Stimulated activated CD4-positive, alpha-beta T cell treated with anti-CD3 and anti-CD28 coated beads, Interleukin-2, amount 100 ng/mL, for 48 hours (primary cell): ENCODE data around the gene CDIPT.
"Not testable (repeated sequence)": the region's sequence is repeated elsewhere in the genome, so short reads cannot be mapped to it uniquely, and the experiment has no call there.

Experiments used
- DNase-seq, 2 donors: peaks; one replicate each; pipeline ENCODE4 v3.0.0-alpha.2; 2020

The CDIPT gene

GRCh38 chr16:29857133-29857760, 5.8 kb downstream of the CDIPT start:
- no peak for DNase-seq

- no peak for DNase-seq
Observed at GRCh38 chr16:29854520-29855100, 8.4 kb downstream of the CDIPT start.

- no peak for DNase-seq
Observed at GRCh38 chr16:29852654-29853053, 10.4 kb downstream of the CDIPT start.

- no peak for DNase-seq
Observed at GRCh38 chr16:29850998-29851397, 12.0 kb downstream of the CDIPT start.

GRCh38 chr16:29849505-29849904, 13.5 kb downstream of the CDIPT start:
- no peak for DNase-seq

GRCh38 chr16:29848420-29849297, 14.4 kb downstream of the CDIPT start:
- DNase-seq = peak; percentile 87 to 89

GRCh38 chr16:29845656-29846055, 17.4 kb downstream of the CDIPT start:
- DNase-seq = no peak

GRCh38 chr16:29844575-29845331, 18.3 kb downstream of the CDIPT start:
- no peak for DNase-seq

GRCh38 chr16:29843931-29844330, 19.1 kb downstream of the CDIPT start:
- no peak for DNase-seq

- DNase-seq = no peak
Observed at GRCh38 chr16:29842732-29843346, 20.2 kb downstream of the CDIPT start.

GRCh38 chr16:29841631-29842030, 21.4 kb downstream of the CDIPT start:
- no peak for DNase-seq

GRCh38 chr16:29840240-29840639, 22.8 kb downstream of the CDIPT start:
- DNase-seq = no peak

GRCh38 chr16:29839822-29840221, 23.2 kb downstream of the CDIPT start:
- DNase-seq = no peak

- DNase-seq = no peak
Observed at GRCh38 chr16:29837841-29838240, 25.2 kb downstream of the CDIPT start.

- no peak for DNase-seq
Observed at GRCh38 chr16:29836623-29837022, 26.4 kb downstream of the CDIPT start.

- no peak for DNase-seq
Observed at GRCh38 chr16:29835926-29836325, 27.1 kb downstream of the CDIPT start.

- no peak for DNase-seq
Observed at GRCh38 chr16:29834079-29834478, 28.9 kb downstream of the CDIPT start.

GRCh38 chr16:29833219-29833618, 29.8 kb downstream of the CDIPT start:
- not testable (repeated sequence) for DNase-seq

GRCh38 chr16:29831490-29831889, 31.5 kb downstream of the CDIPT start:
- no peak for DNase-seq

- no peak for DNase-seq
Observed at GRCh38 chr16:29830774-29831173, 32.3 kb downstream of the CDIPT start.

GRCh38 chr16:29826342-29826695, 36.7 kb downstream of the CDIPT start:
- DNase-seq = no peak

GRCh38 chr16:29825145-29826044, 37.6 kb downstream of the CDIPT start:
- DNase-seq = peak in 1 of 2 donors; percentile 51
